ENCODE results near the gene HLA-B.

DNA sequence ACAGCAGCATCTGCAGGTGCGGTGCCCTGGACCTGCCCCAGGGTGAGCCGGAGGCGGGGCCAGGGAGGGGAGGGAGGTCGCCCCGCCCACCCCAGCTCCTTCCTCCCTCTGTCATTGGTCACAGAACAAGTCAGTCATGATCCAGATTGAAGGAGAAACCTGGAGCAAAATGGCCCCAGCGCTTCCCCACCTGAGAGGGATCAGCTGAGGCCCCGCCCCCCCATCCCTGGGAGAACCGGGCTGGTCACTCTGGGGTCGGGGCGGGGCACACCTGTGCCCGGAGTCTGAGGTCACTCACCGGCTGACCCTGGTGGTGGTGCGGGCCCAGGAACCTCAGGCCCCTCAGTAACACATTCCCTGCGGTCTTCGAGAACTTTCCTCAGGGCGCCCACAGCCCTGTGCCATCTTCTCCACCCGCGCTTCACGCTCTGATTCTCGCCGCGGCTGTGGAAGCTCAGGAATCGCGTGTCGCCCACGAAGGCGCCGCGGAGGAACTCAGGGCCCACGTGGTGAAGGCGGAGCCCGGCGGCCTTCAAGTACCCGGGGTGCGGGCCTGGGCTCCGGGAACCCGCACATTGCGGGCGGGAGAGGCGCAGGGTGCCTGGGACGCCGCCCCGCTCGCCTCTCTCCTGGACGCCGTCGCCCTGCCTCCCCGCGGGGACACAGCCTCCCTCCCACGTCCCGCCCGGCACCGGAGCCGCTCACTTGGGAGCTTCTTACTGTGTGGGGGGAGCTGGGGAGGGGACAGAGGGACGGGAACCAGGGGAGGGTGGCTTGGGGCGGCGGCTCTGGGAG, 48.7 kb downstream of the HLA-B start:
- no peak for TF ChIP-seq POLR2AphosphoS5 (IDR thresholded peaks at IDR 0.05)
- TF ChIP-seq POLR2A (IDR thresholded peaks at IDR 0.05): no peak
- TF ChIP-seq, protein P1, sequence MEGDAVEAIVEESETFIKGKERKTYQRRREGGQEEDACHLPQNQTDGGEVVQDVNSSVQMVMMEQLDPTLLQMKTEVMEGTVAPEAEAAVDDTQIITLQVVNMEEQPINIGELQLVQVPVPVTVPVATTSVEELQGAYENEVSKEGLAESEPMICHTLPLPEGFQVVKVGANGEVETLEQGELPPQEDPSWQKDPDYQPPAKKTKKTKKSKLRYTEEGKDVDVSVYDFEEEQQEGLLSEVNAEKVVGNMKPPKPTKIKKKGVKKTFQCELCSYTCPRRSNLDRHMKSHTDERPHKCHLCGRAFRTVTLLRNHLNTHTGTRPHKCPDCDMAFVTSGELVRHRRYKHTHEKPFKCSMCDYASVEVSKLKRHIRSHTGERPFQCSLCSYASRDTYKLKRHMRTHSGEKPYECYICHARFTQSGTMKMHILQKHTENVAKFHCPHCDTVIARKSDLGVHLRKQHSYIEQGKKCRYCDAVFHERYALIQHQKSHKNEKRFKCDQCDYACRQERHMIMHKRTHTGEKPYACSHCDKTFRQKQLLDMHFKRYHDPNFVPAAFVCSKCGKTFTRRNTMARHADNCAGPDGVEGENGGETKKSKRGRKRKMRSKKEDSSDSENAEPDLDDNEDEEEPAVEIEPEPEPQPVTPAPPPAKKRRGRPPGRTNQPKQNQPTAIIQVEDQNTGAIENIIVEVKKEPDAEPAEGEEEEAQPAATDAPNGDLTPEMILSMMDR (IDR thresholded peaks at IDR 0.05): no peak

All from stomach (tissue), 4 donors.